ENCODE results near the gene APCDD1L.

The APCDD1L gene

GRCh38 chr20:58483470-58483869 lies 31.7 kb downstream of the APCDD1L start:
- no peak for DNase-seq

DNA sequence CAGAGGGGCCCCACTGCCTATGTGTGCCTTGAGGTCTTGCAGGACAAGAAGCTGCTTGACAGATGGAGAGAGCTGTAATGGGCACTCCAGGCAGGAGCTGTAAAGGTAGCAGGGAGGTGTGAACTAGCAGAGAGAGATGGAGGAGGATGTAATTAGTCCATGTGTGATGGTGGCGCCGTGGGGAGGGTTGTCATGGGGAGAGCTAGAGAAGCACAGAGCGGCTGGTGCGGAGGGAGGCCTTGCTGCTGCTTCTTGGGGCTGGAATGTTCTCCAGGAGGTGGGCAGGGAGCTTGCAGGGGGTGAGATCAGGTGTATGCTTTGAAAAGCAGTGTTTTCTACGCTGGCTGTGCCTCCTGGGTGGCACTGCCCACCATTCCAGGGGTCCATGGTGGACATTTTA lies 32.1 kb downstream of the APCDD1L start:
- no peak for DNase-seq

DNA sequence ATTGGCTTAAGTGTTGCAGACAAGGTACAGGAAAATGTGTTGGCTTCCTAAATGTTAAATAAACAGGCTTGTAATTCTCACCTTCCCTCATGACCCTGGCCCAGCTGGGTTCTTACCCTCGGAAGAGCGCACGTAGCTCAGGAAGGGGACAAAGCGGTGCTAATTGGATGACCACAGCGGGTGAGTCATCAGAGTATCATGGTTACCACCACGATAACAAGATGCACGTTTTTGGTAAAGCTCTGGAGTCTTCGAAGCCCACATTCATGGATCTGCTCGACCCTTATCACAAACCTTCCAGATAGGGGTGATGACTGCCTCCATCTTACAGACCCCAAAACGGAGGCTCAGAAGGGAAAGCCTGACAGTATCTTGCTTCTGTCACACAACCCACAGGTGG lies 32.8 kb downstream of the APCDD1L start:
- DNase-seq, result no peak

GRCh38 chr20:58481481-58482021 lies 33.6 kb downstream of the APCDD1L start:
- no peak for DNase-seq

DNA sequence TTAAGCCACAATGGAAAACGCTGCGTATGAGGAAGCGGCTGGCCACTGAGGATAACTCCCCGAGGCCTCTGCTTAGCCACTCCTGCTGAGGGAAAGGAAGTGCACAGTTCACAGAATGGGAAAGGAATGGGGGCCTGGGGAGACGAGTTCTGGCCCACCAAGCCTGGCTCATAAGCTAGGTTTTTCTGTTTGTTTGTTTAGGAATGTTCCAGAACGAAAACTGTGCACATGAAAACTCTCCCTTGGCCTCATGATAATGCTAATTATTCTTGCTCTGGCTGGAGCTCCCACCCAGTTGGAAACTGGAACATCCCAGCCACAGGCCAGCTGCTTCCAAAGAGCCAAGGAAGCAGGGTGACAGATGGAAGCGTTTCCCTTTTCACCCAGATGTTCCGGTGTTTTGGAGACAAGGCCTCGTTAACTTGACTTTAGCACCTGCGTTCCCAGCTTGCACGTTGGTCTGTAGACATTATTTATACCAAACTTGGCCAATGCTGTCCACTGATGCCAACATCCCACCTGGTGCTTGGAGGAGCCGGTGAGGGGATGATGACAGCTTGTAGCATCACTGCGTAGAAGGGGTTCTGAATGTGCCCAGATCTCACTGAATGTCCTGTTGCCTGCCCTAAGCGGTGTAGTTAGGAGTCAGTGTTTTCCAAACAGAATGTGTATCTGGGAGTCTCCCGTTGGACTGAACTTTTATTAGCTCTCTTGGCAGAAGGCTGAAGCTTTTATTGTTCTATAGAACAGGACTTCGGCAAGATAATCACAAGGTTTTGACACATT lies 34.5 kb downstream of the APCDD1L start:
- no peak for DNase-seq

GRCh38 chr20:58479726-58480440 lies 35.3 kb downstream of the APCDD1L start:
- no peak for DNase-seq

- no peak for DNase-seq
These were observed 36.9 kb downstream of the APCDD1L start for GRCh38 chr20:58478141-58478805.

- DNase-seq, result no peak
These were observed 39.7 kb downstream of the APCDD1L start for GRCh38 chr20:58475466-58475865.

DNA sequence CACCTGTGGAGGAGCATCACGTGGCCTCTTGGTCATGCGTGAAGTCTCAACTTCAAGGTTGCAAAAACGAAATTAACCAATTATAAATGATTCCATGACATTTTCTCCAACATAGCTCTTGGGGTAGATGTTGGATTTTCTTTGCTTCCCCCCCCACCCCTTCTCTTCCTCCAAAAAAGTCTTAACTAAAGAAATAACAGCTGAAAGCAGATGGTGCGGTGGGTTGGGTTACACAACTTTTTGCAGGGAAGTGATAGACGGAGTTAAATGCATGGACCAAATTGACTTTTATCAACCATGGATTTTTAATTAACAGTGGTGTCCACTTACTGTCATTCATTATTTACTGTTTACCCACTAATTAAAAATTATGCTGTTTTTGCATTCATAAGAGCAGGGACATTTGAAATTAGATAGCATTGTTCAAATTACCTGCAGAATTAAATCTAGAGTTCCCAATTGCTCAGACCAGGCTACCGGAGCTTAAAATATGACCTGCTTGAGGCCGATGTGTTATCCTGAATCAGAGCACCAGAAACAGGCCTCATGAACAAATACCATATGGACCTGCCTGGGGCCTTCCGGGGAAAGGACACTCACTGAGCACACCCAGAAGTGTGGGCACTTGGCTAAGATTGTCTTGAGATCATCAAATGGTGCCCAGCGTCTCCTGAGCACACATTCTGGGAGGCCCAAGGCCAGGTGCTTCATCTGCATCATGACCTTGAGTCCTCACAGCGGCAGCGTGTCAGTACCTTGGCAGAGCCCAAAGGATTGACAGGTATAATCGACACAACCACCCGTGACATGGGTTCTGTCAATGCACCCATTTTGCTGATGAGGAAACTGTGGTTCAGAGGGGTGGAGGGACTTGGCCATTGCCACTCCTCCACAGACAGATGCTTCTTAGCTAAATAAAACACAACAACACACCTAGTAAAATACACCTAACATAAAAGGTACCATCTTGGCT lies 41.5 kb downstream of the APCDD1L start:
- DNase-seq, result no peak

DNA sequence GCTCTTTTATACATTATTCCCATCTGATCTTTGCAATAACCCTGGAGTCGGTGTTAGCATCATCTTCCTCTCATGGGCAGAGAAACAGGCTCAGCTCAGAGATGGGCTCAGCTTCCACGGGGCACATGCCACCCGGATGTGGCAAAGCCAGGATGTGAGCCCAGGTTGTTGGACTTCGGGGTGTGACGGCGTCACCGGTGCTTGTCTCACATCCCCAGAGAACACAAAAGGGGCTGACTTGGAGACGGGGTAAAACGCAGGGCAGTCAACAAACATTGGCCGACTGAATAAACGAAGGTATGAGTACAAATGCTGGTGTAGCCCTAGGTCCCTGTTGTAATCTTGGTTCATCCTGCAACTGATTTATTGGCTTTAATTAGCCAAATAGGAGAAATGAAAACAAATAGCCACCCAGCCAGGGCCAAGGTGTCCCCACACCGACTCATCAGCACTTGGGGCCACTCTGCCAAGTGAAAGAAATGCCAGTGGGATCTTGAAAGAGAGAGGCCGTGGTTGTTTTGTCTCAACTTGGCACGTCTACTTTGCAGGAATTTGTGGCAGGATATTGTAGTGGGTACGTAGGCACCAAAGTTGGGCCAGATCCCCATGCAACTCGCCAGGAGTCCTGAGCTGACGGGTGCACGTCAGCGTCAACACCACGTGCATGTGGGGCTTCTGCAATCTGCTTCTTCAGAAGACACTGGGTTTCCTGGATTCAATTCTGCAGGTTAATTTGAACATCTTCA lies 42.8 kb downstream of the APCDD1L start:
- DNase-seq, result no peak

GRCh38 chr20:58471193-58472164 lies 43.7 kb downstream of the APCDD1L start:
- no peak for DNase-seq

DNA sequence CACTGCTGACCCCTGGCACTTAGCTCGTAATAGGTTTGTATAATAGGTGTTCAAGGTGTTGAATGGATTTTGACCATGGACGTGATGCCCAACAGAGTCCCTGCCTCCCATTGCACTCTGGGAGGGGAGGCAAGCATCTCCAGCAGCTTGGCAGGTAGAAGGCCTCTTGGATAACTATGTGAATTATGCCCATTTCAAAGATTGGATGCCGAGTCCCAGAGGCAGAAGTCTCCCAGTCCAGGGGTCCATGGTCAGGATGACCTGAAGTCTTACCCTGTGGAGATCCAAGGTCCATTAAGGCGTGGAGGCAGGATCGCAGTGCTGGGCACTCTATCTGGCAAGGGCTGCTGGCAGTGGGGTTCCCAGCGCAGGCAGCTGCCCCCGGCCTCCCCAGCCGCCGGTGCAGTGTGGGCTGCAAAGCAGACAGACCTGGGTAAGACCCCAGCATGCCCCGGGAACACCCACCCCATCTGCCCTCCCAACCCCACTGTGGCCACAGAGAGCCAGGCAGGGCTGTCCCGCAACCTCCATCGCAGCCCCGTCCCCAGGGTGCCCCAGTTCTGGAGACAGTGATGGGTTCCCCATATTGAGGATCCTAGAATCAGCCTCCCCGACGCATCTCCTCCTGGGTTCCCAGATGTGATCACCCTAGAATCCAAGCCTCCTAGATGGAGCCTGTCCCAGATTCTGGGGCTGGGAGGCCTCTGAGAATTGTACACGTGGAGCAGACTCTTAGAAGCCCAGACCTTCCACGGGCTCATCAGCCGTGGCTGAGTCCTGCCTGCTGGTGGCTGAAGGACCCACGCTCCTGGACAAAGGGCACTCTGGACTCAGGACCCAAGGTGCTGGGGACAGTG lies 44.6 kb downstream of the APCDD1L start:
- DNase-seq, result no peak

GRCh38 chr20:58469616-58470015 lies 45.6 kb downstream of the APCDD1L start:
- DNase-seq, result no peak

DNA sequence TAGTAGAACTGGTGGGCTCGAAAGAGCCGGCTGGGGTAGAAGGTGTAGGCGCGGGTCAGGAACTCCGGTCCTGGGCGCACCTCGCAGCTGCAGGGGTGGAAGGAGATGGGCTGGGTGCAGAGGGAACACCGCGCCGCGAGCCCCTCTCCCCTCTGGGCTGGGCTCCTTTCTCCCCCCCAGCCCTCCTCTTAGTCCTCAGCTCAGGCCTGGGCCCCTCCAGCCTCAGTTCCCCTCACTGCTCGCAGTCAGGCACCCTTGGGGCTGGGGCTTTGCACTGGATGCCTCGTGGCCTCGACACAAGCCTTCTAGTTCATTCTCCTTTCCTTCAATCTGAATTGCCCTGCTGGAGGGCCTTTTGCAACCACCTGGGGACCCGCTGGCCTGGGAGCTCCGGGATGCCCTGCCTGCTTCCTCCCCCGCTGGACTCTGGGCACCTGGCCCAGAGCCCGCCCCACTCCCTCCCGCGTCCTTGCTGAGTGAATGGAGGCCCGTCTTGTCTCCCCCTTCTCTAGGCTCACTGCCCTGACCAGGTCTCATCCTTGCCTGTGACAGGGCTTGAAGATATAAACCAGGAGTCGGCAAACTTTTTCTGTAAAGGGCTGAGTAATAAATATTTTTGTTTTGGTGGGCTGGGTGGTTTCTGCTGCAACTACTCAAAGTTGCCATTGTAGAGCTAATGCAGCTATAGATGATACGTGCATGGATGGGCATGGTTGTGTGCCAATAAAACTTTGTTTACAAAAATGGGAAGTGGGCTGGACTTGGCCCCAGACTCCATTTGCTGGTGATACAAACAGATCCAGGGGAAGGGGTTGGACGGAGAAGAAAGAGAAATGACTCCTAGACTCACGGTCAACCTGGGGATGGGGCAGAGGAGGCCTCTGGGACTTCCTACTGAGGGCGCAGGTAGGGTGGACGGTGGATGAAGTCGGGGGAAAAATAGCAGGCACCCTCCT lies 47.3 kb downstream of the APCDD1L start:
- no peak for DNase-seq

GRCh38 chr20:58466729-58467571 lies 48.2 kb downstream of the APCDD1L start:
- no peak for DNase-seq

DNA sequence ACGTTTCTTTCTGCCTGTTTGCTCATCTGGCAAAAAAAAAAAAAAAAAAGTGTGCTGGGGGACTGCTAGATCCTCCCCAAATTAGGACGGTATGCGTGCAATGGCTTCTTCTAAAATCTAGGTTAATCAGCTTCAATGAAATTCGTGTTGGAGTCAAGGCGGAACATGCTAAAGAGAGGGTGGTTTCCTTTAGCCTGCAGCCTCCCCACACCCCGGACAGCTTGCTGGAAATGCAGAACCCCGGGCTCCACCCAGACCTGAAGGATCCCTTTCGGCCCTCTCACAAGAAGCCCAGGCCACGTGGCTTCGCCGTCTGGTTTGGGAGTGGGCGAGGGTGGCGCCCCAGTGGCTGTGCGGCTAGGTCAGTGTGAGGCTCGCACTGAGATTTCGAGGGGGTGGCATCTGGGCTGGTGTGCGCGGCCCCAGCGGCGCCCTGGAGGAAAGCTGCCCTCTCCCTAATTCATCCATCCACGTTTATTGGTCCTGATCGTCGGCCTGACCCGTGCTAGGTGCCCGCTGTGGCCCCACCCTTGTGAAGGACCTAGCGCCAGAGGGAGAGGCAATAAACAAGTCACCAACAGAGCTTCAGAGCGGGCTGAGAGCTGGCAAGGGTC lies 49.0 kb downstream of the APCDD1L start:
- DNase-seq, result no peak

- DNase-seq, result no peak
These were observed 50.4 kb downstream of the APCDD1L start for GRCh38 chr20:58464838-58465237.
